HepG2 (cell line): ENCODE measurements around the gene DYRK2. TPM values are rescaled to one million over a fixed set of nuclear protein-coding genes. Genes with fewer than 3 reads are reported as not detected.

ENCODE experiments used
- ATAC-seq: fragments of 200-7000 bp; cut with Tn5 transposase; 3 replicates; pipeline ENCODE4 v1.9.1; 2020; ENCODE audit warnings: mild to moderate bottlenecking, moderate library complexity
- BruUV-seq: library from RNA; stranded (reverse); fragments of 400-500 nt; replicated peaks from 2 replicates; lab custom pipeline; 2021; lab: Mats Ljungman, UMichigan
- CTCF ChIA-PET: fragments of 300-600 bp; formaldehyde crosslinking; extraction: SDS; loops from one replicate; lab custom pipeline; 2021; ENCODE audit warnings: low total read pairs, inconsistent platforms, low intra/inter-chr PET ratio; lab: Yijun Ruan, JAX
- POLR2A ChIA-PET: fragments of 350-600 bp; sonication (Branson Sonifier 250); formaldehyde crosslinking; loops from one replicate; lab custom pipeline; 2020; ENCODE audit warnings: antibody characterized with exemption, inconsistent platforms; lab: Yijun Ruan, JAX
- DNase-seq: peaks from one replicate; pipeline ENCODE4 v3.0.0-alpha.2; 2015; ENCODE audit warnings: low spot score
- FAIRE-seq: peaks from 3 replicates; lab custom pipeline; 2011; peaks lifted over from hg19 to GRCh38; lab: Jason Lieb, UNC
- H2AFZ ChIP-seq: one replicate; pipeline ENCODE4 v1.6.1; 2011; ENCODE audit warnings: low read length, inconsistent platforms
- H3K27ac ChIP-seq: fragments of 300-600 bp; 3 replicates; pipeline ENCODE4 v1.8.0; 2011; ENCODE audit warnings: mixed run types, mild to moderate bottlenecking, mixed read lengths, low read length, inconsistent platforms; ENCODE audit not compliant: insufficient read depth; ENCODE audit errors: extremely low read length
- H3K27me3 ChIP-seq, 2 experiments: fragments of 200-600 bp in 1 of 2; 2 replicates in 1 of 2; 3 replicates in 1 of 2; pipeline versions ENCODE4 v1.6.0 to v1.8.0; 2011; ENCODE audit warnings: low read length in 2 of 2, mild to moderate bottlenecking in 2 of 2, moderate library complexity in 2 of 2, inconsistent platforms in 1 of 2; ENCODE audit not compliant: insufficient read depth in 2 of 2, control insufficient read depth in 1 of 2
- H3K36me3 ChIP-seq, 2 experiments: fragments of 200-600 bp in 1 of 2; replicated peaks in 1 of 2; 2 replicates in 1 of 2; 3 replicates in 1 of 2; pipeline versions ENCODE4 v1.5.1 to v1.8.0; 2011; ENCODE audit warnings: low read length in 2 of 2, inconsistent platforms in 1 of 2; ENCODE audit not compliant: insufficient read depth in 2 of 2, control insufficient read depth in 1 of 2
- H3K4me1 ChIP-seq: 2 replicates; pipeline ENCODE4 v1.5.1; 2012; ENCODE audit warnings: low read length, inconsistent platforms; ENCODE audit not compliant: insufficient read depth
- H3K4me2 ChIP-seq: 2 replicates; pipeline ENCODE4 v1.6.0; 2011; ENCODE audit warnings: low read depth, low read length, inconsistent platforms
- H3K4me3 ChIP-seq, 3 experiments: fragments of 200-600 bp in 1 of 3; sonication (generic), shearing (Covaris generic) in 1 of 3; replicated peaks in 1 of 3; 2 replicates each; pipeline ENCODE4 v1.5.1; 2011 to 2016; ENCODE audit warnings: low read length in 3 of 3, inconsistent platforms in 2 of 3, low read depth in 2 of 3, mild to moderate bottlenecking in 2 of 3, control low read depth in 1 of 3, mixed read lengths in 1 of 3; ENCODE audit not compliant: insufficient read depth in 1 of 3
- H3K79me2 ChIP-seq: one replicate; pipeline ENCODE4 v1.6.1; 2011; ENCODE audit warnings: low read length, inconsistent platforms; ENCODE audit not compliant: insufficient read depth
- H3K9ac ChIP-seq: 2 replicates; pipeline ENCODE4 v1.6.0; 2011; ENCODE audit warnings: mild to moderate bottlenecking, low read depth, low read length, inconsistent platforms; ENCODE audit not compliant: insufficient read depth
- H3K9me3 ChIP-seq: 2 replicates; pipeline ENCODE4 v1.5.1; 2012; ENCODE audit warnings: mild to moderate bottlenecking, low read length
- H4K20me1 ChIP-seq: 2 replicates; pipeline ENCODE4 v1.6.0; 2011; ENCODE audit warnings: inconsistent platforms, mild to moderate bottlenecking, low read length, moderate library complexity; ENCODE audit not compliant: insufficient read depth
- ELF4 ChIP-seq: sonication (generic); formaldehyde crosslinking; IDR thresholded peaks from 2 replicates; pipeline ENCODE4 v1.5.0; 2020; ENCODE audit warnings: missing genetic modification reagents, mild to moderate bottlenecking, moderate library complexity, borderline replicate concordance
- KLF9 ChIP-seq: IDR thresholded peaks from 2 replicates; pipeline ENCODE4 v1.6.1; 2016; ENCODE audit warnings: low read depth
- NBN ChIP-seq: fragments of 450-650 bp; conservative IDR thresholded peaks from 2 replicates; pipeline ENCODE4 v1.6.1; 2017
- SCMH1 ChIP-seq: sonication (generic); formaldehyde crosslinking; IDR thresholded peaks from 2 replicates; pipeline ENCODE4 v1.9.0; 2021; ENCODE audit warnings: missing genetic modification reagents, mild to moderate bottlenecking, borderline replicate concordance
- SIX1 ChIP-seq: sonication (generic); formaldehyde crosslinking; IDR thresholded peaks from 2 replicates; pipeline ENCODE4 v1.4.0; 2020; ENCODE audit warnings: missing genetic modification reagents, borderline replicate concordance
- SMYD3 ChIP-seq: sonication (generic); formaldehyde crosslinking; IDR thresholded peaks from 2 replicates; pipeline ENCODE4 v1.8.1; 2023; ENCODE audit warnings: mild to moderate bottlenecking, missing genetic modification reagents
- ZNF850 ChIP-seq: sonication (generic); formaldehyde crosslinking; conservative IDR thresholded peaks from 2 replicates; pipeline ENCODE4 v1.9.0; 2021; ENCODE audit warnings: mild to moderate bottlenecking, missing genetic modification reagents
- whole genome bisulfite sequencing: methylation state at CpG from one replicate; pipeline ENCODE4 v1.1.6; 2017; ENCODE audit warnings: low lambda C conversion rate; 5-methylcytosine and 5-hydroxymethylcytosine counted together
- in situ Hi-C: cut with HindIII; loops from 2 replicates; pipeline ENCODE4 v1.10.0; 2017; ENCODE audit warnings: low pct_unique_long_range_greater_than_20kb; ENCODE audit not compliant: extremely low pct_ligation_motif_present
- intact Hi-C: fragments of 100-400 bp; cut with micrococcal nuclease; formaldehyde crosslinking; loops from one replicate; pipeline ENCODE4 v1.10.0; 2022; ENCODE audit not compliant: unreplicated experiment
- polyA plus RNA-seq, 8 experiments: library from polyadenylated mRNA; depleted of rRNA in 3 of 8; stranded (reverse) in 7 of 8; unstranded in 1 of 8; fragments of >200 nt; fragmentation: Illumina TruSeq in 4 of 8; extraction: Trizol in 4 of 8; gene quantifications; 2 replicates each; pipeline versions ENCODE4 v1.2.1 to v1.2.3, GENCODE V29; 2011 to 2016; ENCODE audit warnings: low read depth in 4 of 8, missing spikeins in 1 of 8, mixed read lengths in 1 of 8; ENCODE audit not compliant: insufficient read depth in 1 of 8
- total RNA-seq, 5 experiments: library from RNA; depleted of rRNA; stranded (reverse); fragments of >200 nt; fragmentation: Illumina TruSeq; extraction: Trizol; gene quantifications; 2 replicates each; pipeline ENCODE4 v1.2.3, GENCODE V29; 2016; ENCODE audit warnings: low read depth in 1 of 5
- TF ChIP-seq, protein P1 (sequence below): IDR thresholded peaks from 2 replicates; pipeline ENCODE4 v1.6.1; 2016; ENCODE audit warnings: low read depth, borderline replicate concordance
- TF ChIP-seq, protein P2 (sequence below): fragments of 450-650 bp; IDR thresholded peaks from 2 replicates; pipeline ENCODE4 v1.6.1; 2016

The DYRK2 gene
- total and polyA plus RNA-seq, 2 of the 13 experiments (the other 11 are each of a cell fraction or from before 2014, with no cell fraction given): 8.2 to 11.5 TPM

DNA sequence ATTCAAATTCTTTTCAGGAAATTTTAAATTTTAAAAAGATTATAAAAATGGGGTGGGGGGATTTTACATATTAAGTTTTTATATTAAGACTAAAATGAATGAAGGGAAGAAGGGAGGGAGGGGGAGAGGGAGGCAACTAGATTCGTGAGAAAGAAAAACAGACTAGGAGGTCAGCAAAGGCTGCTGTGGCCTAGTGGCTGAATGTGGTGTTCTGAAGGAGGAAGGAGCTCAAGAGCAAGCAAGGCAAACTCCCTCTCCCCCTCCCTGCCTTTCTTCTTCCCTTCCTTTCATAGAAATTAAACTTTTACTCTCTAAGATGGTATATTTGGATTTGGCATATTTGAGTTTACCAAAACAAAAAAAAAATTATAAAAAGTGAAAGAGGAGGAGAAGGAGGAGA, 18.1 kb downstream of the DYRK2 start (continued):
- TF ChIP-seq NBN (no peak), SIX1 (CRISPR knock-in tag) (no peak), SMYD3 (CRISPR knock-in tag) (no peak), SCMH1 (CRISPR knock-in tag) (no peak), ZNF850 (CRISPR knock-in tag) (no peak), KLF9 (CRISPR knock-in tag) (no peak)
- TF ChIP-seq, protein P1, sequence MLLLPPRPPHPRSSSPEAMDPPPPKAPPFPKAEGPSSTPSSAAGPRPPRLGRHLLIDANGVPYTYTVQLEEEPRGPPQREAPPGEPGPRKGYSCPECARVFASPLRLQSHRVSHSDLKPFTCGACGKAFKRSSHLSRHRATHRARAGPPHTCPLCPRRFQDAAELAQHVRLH (CRISPR knock-in tag): no peak

DNA sequence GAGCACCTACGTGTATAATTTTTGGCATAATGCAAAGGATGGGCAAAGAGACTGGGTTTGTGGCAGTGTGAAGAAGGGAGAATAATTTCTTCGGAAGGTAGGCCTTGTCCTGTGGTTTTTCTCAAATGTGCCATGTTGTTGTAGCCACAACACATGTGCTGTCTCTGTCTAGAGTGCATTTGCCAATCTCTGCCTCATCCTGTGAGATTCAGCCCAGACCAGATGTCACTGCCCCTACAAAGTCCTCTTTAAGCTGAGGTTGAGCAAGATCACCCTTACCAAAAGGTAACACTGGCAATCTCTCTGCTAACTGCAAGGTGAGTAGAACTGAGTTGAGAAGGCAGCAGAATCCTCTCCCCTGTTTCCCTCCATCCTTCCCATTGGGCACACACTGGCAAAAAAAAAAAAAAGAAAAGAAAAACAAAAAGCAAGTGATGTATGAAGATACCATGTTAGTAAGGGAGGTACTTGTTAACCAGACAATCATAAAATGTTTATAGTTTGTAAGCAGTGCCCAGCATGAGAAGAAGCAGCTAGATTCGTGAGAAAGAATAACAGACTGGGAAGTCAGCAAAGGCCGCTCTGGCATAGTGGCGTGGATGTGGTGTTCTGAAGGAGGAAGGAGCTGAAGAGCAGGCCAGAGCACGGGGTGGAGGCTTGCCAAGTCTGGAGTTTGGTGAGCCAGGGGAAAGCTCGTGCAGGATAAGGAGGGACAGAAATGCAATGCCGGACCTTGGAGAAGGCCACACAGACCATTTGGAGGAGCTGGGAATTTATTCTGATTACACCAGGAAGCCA, 18.9 kb downstream of the DYRK2 start:
- H3K9ac ChIP-seq: no peak overlapping the region
- ATAC-seq (no peak), FAIRE-seq (no peak), DNase-seq (no peak)
- no peaks in the 10 kb centered on the region for H3K9me3 ChIP-seq
- H3K27ac ChIP-seq: no peak overlapping the region
- H2AFZ ChIP-seq: no peak overlapping the region
- no peaks in the 10 kb centered on the region for H3K4me1 ChIP-seq
- BruUV-seq: no TSS peak
- no peak overlapping the region for H3K4me2 ChIP-seq
- ChIA-PET CTCF (no interaction called here), POLR2A (no interaction called here)
- 85% methylated on average over 8 of the region's 8 CpGs for WGBS
- no peaks in the 10 kb centered on the region for H4K20me1 ChIP-seq
- H3K4me3 ChIP-seq: no peak overlapping the region
- in situ Hi-C loops: no loop called here
- intact Hi-C loops: no loop called here
- no peaks in the 10 kb centered on the region for H3K27me3 ChIP-seq
- TF ChIP-seq, protein P2, sequence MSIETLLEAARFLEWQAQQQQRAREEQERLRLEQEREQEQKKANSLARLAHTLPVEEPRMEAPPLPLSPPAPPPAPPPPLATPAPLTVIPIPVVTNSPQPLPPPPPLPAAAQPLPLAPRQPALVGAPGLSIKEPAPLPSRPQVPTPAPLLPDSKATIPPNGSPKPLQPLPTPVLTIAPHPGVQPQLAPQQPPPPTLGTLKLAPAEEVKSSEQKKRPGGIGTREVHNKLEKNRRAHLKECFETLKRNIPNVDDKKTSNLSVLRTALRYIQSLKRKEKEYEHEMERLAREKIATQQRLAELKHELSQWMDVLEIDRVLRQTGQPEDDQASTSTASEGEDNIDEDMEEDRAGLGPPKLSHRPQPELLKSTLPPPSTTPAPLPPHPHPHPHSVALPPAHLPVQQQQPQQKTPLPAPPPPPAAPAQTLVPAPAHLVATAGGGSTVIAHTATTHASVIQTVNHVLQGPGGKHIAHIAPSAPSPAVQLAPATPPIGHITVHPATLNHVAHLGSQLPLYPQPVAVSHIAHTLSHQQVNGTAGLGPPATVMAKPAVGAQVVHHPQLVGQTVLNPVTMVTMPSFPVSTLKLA: peak; percentile 43
- TF ChIP-seq ELF4 (CRISPR knock-in tag): no peak
- H3K36me3 ChIP-seq: no peaks in the 10 kb centered on the region
- H3K79me2 ChIP-seq: no peaks in the 10 kb centered on the region
